Ovary (tissue), 3 donors: ENCODE measurements around the gene ADD1.

Source experiments
- EP300 ChIP-seq: sonication (generic); formaldehyde crosslinking; IDR thresholded peaks from one replicate; pipeline ENCODE4 v1.6.1; 2017; ENCODE audit warnings: antibody characterized with exemption
- POLR2A ChIP-seq: fragments of 450-650 bp; IDR thresholded peaks from one replicate; pipeline ENCODE4 v1.6.1; 2017; ENCODE audit warnings: antibody characterized with exemption, mild to moderate bottlenecking, moderate library complexity
- TF ChIP-seq, protein P1 (sequence below), 3 donors: fragments of 450-650 bp in 2 of 3; fragments of 200-600 bp in 1 of 3; IDR thresholded peaks; one replicate each; pipeline versions ENCODE4 v1.5.1 to v1.8.0; 2016 to 2022; ENCODE audit warnings: antibody characterized with exemption in 3 of 3, mild to moderate bottlenecking in 1 of 3
- donor health status: DM: no; HTN: no; CAD: no.

- TF ChIP-seq, protein P1, sequence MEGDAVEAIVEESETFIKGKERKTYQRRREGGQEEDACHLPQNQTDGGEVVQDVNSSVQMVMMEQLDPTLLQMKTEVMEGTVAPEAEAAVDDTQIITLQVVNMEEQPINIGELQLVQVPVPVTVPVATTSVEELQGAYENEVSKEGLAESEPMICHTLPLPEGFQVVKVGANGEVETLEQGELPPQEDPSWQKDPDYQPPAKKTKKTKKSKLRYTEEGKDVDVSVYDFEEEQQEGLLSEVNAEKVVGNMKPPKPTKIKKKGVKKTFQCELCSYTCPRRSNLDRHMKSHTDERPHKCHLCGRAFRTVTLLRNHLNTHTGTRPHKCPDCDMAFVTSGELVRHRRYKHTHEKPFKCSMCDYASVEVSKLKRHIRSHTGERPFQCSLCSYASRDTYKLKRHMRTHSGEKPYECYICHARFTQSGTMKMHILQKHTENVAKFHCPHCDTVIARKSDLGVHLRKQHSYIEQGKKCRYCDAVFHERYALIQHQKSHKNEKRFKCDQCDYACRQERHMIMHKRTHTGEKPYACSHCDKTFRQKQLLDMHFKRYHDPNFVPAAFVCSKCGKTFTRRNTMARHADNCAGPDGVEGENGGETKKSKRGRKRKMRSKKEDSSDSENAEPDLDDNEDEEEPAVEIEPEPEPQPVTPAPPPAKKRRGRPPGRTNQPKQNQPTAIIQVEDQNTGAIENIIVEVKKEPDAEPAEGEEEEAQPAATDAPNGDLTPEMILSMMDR (IDR thresholded peaks at IDR 0.05) = no peak
- no peak for TF ChIP-seq EP300
- no peak for TF ChIP-seq POLR2A
Measured at GRCh38 chr4:2804973-2805501, 38.6 kb upstream of the ADD1 start.
